HEK293T (cell line): Measurements from ENCODE around the gene TDRD1.

Experiments
- FOXA1 ChIP-seq: fragments of 450-650 bp; IDR thresholded peaks from 2 replicates; pipeline ENCODE4 v1.6.1; 2016; ENCODE audit warnings: mild to moderate bottlenecking
- FOXK2 ChIP-seq: fragments of 450-650 bp; IDR thresholded peaks from 2 replicates; pipeline ENCODE4 v1.6.1; 2016; ENCODE audit warnings: mild to moderate bottlenecking
- HDGF ChIP-seq: fragments of 450-650 bp; IDR thresholded peaks from 2 replicates; pipeline ENCODE4 v1.6.1; 2017; ENCODE audit warnings: antibody characterized with exemption, borderline replicate concordance
- NFRKB ChIP-seq: fragments of 450-650 bp; IDR thresholded peaks from 2 replicates; pipeline ENCODE4 v1.6.1; 2016; ENCODE audit warnings: mild to moderate bottlenecking, moderate library complexity
- SP1 ChIP-seq: fragments of 450-650 bp; IDR thresholded peaks from 2 replicates; pipeline ENCODE4 v1.6.1; 2017

- TF ChIP-seq SP1: no peak
- no peak for TF ChIP-seq HDGF
- no peak for TF ChIP-seq FOXA1
- no peak for TF ChIP-seq FOXK2
- no peak for TF ChIP-seq NFRKB
These were observed 86.4 kb downstream of the TDRD1 start for GRCh38 chr10:114265392-114266053.
